BJ (cell line): ENCODE measurements around the gene SAP25. TPM values are rescaled to one million over a fixed set of nuclear protein-coding genes. Genes with fewer than 3 reads are reported as not detected.

Experiments used
- CTCF ChIA-PET: fragments of 350-600 bp; formaldehyde crosslinking; extraction: SDS; loops from one replicate; lab custom pipeline; 2021; ENCODE audit warnings: antibody characterized with exemption, inconsistent platforms; lab: Yijun Ruan, JAX
- POLR2A ChIA-PET: fragments of 300-600 bp; sonication (Branson Sonifier 250); formaldehyde crosslinking; extraction: SDS; loops from one replicate; lab custom pipeline; 2021; ENCODE audit warnings: antibody characterized with exemption; lab: Charles Lee
- DNase-seq: peaks from one replicate; pipeline ENCODE4 v3.0.0-alpha.2; 2011; ENCODE audit warnings: low read depth
- H3K27me3 ChIP-seq: 2 replicates; pipeline ENCODE4 v1.6.0; 2011; ENCODE audit warnings: low read length; ENCODE audit not compliant: control insufficient read depth, insufficient read depth
- H3K36me3 ChIP-seq: 2 replicates; pipeline ENCODE4 v1.5.1; 2011; ENCODE audit warnings: low read length; ENCODE audit not compliant: control insufficient read depth, insufficient read depth
- H3K4me3 ChIP-seq: 2 replicates; pipeline ENCODE4 v1.5.1; 2011; ENCODE audit warnings: low read depth, mild to moderate bottlenecking, control low read depth, low read length
- polyA plus RNA-seq: library from polyadenylated mRNA; depleted of rRNA; stranded (reverse); fragments of >200 nt; gene quantifications from 2 replicates; pipeline ENCODE4 v1.2.3, GENCODE V29; 2011
- TF ChIP-seq, protein P1 (sequence below): IDR thresholded peaks from 2 replicates; pipeline ENCODE4 v1.5.1; 2011; ENCODE audit warnings: low read depth, mild to moderate bottlenecking, control low read depth, inconsistent platforms, low read length, moderate library complexity; ENCODE audit not compliant: insufficient read depth

SAP25 gene
- polyA plus RNA-seq, 1 experiment, result 0.34 TPM

GRCh38 chr7:100607111-100607510, 33.4 kb upstream of the SAP25 start:
- no peak overlapping the region for H3K4me3 ChIP-seq
- ChIA-PET CTCF (interaction anchor here (1.7 to 2.2 kb wide), 2 partner anchors 10 to 85 kb away, joined by 3 to 6 read pairs; no protein-coding TSS in a partner anchor), POLR2A (no interaction called here)
- DNase-seq, result no peak
- TF ChIP-seq, protein P1, sequence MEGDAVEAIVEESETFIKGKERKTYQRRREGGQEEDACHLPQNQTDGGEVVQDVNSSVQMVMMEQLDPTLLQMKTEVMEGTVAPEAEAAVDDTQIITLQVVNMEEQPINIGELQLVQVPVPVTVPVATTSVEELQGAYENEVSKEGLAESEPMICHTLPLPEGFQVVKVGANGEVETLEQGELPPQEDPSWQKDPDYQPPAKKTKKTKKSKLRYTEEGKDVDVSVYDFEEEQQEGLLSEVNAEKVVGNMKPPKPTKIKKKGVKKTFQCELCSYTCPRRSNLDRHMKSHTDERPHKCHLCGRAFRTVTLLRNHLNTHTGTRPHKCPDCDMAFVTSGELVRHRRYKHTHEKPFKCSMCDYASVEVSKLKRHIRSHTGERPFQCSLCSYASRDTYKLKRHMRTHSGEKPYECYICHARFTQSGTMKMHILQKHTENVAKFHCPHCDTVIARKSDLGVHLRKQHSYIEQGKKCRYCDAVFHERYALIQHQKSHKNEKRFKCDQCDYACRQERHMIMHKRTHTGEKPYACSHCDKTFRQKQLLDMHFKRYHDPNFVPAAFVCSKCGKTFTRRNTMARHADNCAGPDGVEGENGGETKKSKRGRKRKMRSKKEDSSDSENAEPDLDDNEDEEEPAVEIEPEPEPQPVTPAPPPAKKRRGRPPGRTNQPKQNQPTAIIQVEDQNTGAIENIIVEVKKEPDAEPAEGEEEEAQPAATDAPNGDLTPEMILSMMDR, result no peak
- no peaks in the 10 kb centered on the region for H3K27me3 ChIP-seq
- peaks cover 21% of the 10 kb centered on the region for H3K36me3 ChIP-seq

DNA sequence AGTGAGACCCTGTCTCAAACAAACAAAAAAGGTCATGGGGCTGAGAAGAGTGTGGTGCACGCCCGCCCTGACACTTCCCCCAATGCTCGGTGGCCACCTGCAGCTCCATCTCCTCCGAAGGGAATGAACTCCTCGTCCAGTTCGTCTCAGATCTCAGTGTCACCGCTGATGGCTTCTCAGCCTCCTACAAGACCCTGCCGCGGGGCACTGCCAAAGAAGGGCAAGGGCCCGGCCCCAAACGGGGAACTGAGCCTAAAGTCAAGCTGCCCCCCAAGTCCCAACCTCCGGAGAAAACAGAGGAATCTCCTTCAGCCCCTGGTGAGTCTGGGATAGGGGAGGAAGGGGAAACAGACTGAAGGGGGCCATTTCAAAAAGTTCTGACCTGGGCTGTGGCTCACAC, 32.6 kb upstream of the SAP25 start:
- TF ChIP-seq, protein P1, result no peak
- no peaks in the 10 kb centered on the region for H3K27me3 ChIP-seq
- no peak for DNase-seq
- ChIA-PET CTCF (interaction anchor here (1.2 to 2.0 kb wide), 4 partner anchors 10 to 99 kb away, joined by 3 to 12 read pairs (median 4); partner anchors contain the start of gene POP7), POLR2A (no interaction called here)
- H3K4me3 ChIP-seq, result no peak overlapping the region
- peaks cover 21% of the 10 kb centered on the region for H3K36me3 ChIP-seq

- CTCF ChIA-PET, result interaction anchor here (0.5 to 2.0 kb wide), 5 partner anchors 41 to 1802 kb away, joined by 3 to 12 read pairs (median 3); partner anchors contain the start of gene POP7
- H3K27me3 ChIP-seq, result no peaks in the 10 kb centered on the region
- TF ChIP-seq, protein P1, result no peak
- no peak for DNase-seq
- H3K36me3 ChIP-seq, result peaks cover 21% of the 10 kb centered on the region
- POLR2A ChIA-PET, result interaction anchor here (0.5 kb wide), 1 partner anchor 101 kb away, joined by 3 read pairs; the partner anchor contains the start of gene POP7
- H3K4me3 ChIP-seq, result peak overlapping the region; percentile 46
These were observed 31.5 kb upstream of the SAP25 start for GRCh38 chr7:100604976-100605911.

DNA sequence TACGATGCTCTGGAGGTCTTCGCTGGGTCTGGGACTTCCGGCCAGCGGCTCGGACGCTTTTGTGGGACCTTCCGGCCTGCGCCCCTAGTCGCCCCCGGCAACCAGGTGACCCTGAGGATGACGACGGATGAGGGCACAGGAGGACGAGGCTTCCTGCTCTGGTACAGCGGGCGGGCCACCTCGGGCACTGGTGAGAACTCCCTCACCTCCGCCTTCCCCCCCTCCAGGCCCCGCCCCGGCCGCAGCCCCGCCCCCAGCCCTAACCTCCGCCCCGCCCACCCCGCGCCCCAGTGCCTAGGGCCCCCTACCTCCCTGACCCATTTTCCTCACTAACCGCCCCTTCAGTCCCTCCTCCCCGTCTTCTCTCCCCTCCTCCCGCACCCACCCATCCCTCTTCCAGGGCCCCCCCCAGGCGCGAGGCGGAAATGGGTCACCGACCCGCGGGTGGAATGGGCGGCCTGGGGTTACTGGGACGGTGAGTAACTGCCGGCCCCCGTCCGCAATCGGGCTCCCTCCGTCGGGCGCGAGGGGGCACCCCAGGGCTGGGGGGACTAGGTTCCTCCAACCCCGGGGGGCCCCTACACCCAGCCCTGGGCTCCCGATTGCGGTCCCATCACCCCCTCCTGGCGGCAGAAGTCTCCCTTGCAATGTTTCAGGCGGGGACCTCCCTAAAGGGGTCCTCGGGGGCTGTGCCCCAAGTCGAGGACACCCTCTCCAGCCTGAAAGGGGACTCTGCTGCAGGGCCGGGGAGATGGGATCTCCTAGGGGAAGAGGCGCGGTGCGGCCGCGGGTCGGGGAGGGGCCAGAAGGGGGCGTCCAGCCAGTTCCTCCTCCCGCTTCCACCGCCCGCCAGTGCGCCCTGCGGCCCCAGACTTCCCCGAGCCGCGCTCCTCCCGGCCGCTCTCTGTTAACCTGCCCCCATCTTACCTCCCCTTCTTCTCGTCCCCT, 30.6 kb upstream of the SAP25 start:
- H3K27me3 ChIP-seq, result no peaks in the 10 kb centered on the region
- peak overlapping the region; percentile 46 for H3K4me3 ChIP-seq
- ChIA-PET POLR2A (interaction anchor here (1.1 kb wide), 1 partner anchor 34 kb away, joined by 3 read pairs; no protein-coding TSS in a partner anchor), CTCF (interaction anchor here (0.9 to 2.4 kb wide), 6 partner anchors 18 to 248 kb away, joined by 4 to 12 read pairs (median 7); partner anchors contain the start of genes FBXO24, LRCH4 and SLC12A9)
- TF ChIP-seq, protein P1, result peak; percentile 64
- H3K36me3 ChIP-seq, result peaks cover 21% of the 10 kb centered on the region
- no peak for DNase-seq
